Neural crest cell (in vitro differentiated cells): ENCODE results near the gene CNOT1. TPM values are rescaled to one million over a fixed set of nuclear protein-coding genes. Genes with fewer than 3 reads are reported as not detected.
A peak's percentile ranks its signal among the peaks of the same experiment; 100 is the strongest.

Experiments
- DNase-seq: peaks from one replicate; pipeline ENCODE4 v3.0.0; 2021; ENCODE audit warnings: low read depth, mixed read lengths, low spot score
- H3K27ac Mint-ChIP-seq: one replicate; pipeline ENCODE4 v1.8.0; 2021; ENCODE audit warnings: mild to moderate bottlenecking, mixed read lengths; ENCODE audit not compliant: unreplicated experiment
- H3K27me3 Mint-ChIP-seq: 2 replicates; pipeline ENCODE4 v1.8.0; 2021; ENCODE audit warnings: low read depth, mild to moderate bottlenecking, mixed read lengths
- H3K36me3 Mint-ChIP-seq: 2 replicates; pipeline ENCODE4 v1.8.0; 2021; ENCODE audit warnings: low read depth, mild to moderate bottlenecking, mixed read lengths
- H3K4me1 Mint-ChIP-seq: 2 replicates; pipeline ENCODE4 v1.8.0; 2021; ENCODE audit warnings: mixed read lengths
- H3K4me3 Mint-ChIP-seq: one replicate; pipeline ENCODE4 v1.8.0; 2021; ENCODE audit warnings: mild to moderate bottlenecking, mixed read lengths
- H3K9me3 Mint-ChIP-seq: 2 replicates; pipeline ENCODE4 v1.8.0; 2021; ENCODE audit warnings: mixed read lengths
- CTCF ChIP-seq: fragments of 200-600 bp; sonication (generic); conservative IDR thresholded peaks from 2 replicates; pipeline ENCODE4 v1.5.0; 2021; ENCODE audit warnings: antibody characterized with exemption, mild to moderate bottlenecking
- total RNA-seq: library from RNA; stranded (reverse); gene quantifications from 2 replicates; pipeline ENCODE4 v1.2.1, GENCODE V29; 2021

CNOT1 gene
- total RNA-seq, 1 donor from 2014 or later, result 254 TPM

- H3K4me3 Mint-ChIP-seq, result peak overlapping the region; percentile 68
- H3K4me1 Mint-ChIP-seq, result peaks cover 18% of the 10 kb centered on the region
- H3K27me3 Mint-ChIP-seq, result peaks cover 16% of the 10 kb centered on the region
- no peaks in the 10 kb centered on the region for H3K36me3 Mint-ChIP-seq
- H3K27ac Mint-ChIP-seq, result peak overlapping the region; percentile 91
- no peak for DNase-seq
- TF ChIP-seq CTCF, result no peak
- H3K9me3 Mint-ChIP-seq, result no peaks in the 10 kb centered on the region
Observed at GRCh38 chr16:58510776-58511628, 118.6 kb downstream of the CNOT1 start.

GRCh38 chr16:58510097-58510775 is 119.4 kb downstream of the CNOT1 start:
- H3K4me1 Mint-ChIP-seq, result peaks cover 18% of the 10 kb centered on the region
- H3K27ac Mint-ChIP-seq, result peak overlapping the region; percentile 91
- no peak for TF ChIP-seq CTCF
- peaks cover 15% of the 10 kb centered on the region for H3K27me3 Mint-ChIP-seq
- H3K9me3 Mint-ChIP-seq, result no peaks in the 10 kb centered on the region
- DNase-seq, result no peak
- H3K36me3 Mint-ChIP-seq, result no peaks in the 10 kb centered on the region
- H3K4me3 Mint-ChIP-seq, result peak overlapping the region; percentile 68

- Mint-ChIP-seq H3K36me3 (no peaks in the 10 kb centered on the region), H3K27ac (no peak overlapping the region), H3K9me3 (no peaks in the 10 kb centered on the region), H3K4me1 (peaks cover 10% of the 10 kb centered on the region), H3K27me3 (peaks cover 9% of the 10 kb centered on the region), H3K4me3 (peak overlapping the region; percentile 62)
- no peak for DNase-seq
- no peak for TF ChIP-seq CTCF
Observed at GRCh38 chr16:58509256-58510096, 120.2 kb downstream of the CNOT1 start.

GRCh38 chr16:58508671-58509251 is 120.9 kb downstream of the CNOT1 start:
- no peak overlapping the region for H3K27ac Mint-ChIP-seq
- H3K9me3 Mint-ChIP-seq, result no peaks in the 10 kb centered on the region
- peaks cover 9% of the 10 kb centered on the region for H3K27me3 Mint-ChIP-seq
- no peak for DNase-seq
- no peaks in the 10 kb centered on the region for H3K36me3 Mint-ChIP-seq
- H3K4me3 Mint-ChIP-seq, result no peak overlapping the region
- H3K4me1 Mint-ChIP-seq, result peaks cover 10% of the 10 kb centered on the region
- no peak for TF ChIP-seq CTCF
